Measurements from ENCODE around the gene BRAP. TPM values are rescaled to one million over a fixed set of nuclear protein-coding genes. Genes with fewer than 3 reads are reported as not detected.
"Not testable (repeated sequence)": the region's sequence is repeated elsewhere in the genome, so short reads cannot be mapped to it uniquely, and the experiment has no call there.

Gene BRAP
- total RNA-seq, 1 donor from 2014 or later = 26.5 TPM

- Histone ChIP-seq H4K20me1 (ENCODE audit: low read depth) (no peaks in the 10 kb centered on the region), H3F3A (ENCODE audit: low read depth) (no peaks in the 10 kb centered on the region), H3K27me3 (no peaks in the 10 kb centered on the region), H3K4me3 (no peak overlapping the region), H3K79me2 (ENCODE audit: low read depth) (no peaks in the 10 kb centered on the region), H3K4me1 (no peaks in the 10 kb centered on the region), H3K9ac (no peak overlapping the region), H3K27ac (no peak overlapping the region), H3K9me3 (ENCODE audit: low read depth) (no peaks in the 10 kb centered on the region), H2AFZ (replicated peaks) (no peak overlapping the region), H3K4me2 (no peak overlapping the region), H3K36me3 (no peaks in the 10 kb centered on the region)
- Mint-ChIP-seq H3K36me3 (peaks cover 4% of the 10 kb centered on the region), H3K27me3 (ENCODE audit: insufficient read depth, low read depth) (peaks cover 2% of the 10 kb centered on the region), H3K4me3 (no peak overlapping the region), H3K27ac (no peak overlapping the region), H3K9me3 (peaks cover 5% of the 10 kb centered on the region), H3K4me1 (peaks cover 10% of the 10 kb centered on the region)
- TF ChIP-seq EZH2phosphoT487 (IDR thresholded peaks at IDR 0.05) (no peak), CTCF (IDR thresholded peaks at IDR 0.05) (no peak), EZH2 (IDR thresholded peaks at IDR 0.05) (no peak)
- no peak for DNase-seq (ENCODE audit: low spot score)
Measured at GRCh38 chr12:111605911-111606766, 79.6 kb downstream of the BRAP start.

GRCh38 chr12:111602857-111603256 is 82.9 kb downstream of the BRAP start:
- not testable (repeated sequence) for H3K4me3 ChIP-seq; H3K36me3 ChIP-seq; H3K27me3 Mint-ChIP-seq (ENCODE audit: insufficient read depth, low read depth); H3K27me3 ChIP-seq; H3K4me3 Mint-ChIP-seq; H3K27ac Mint-ChIP-seq; DNase-seq (ENCODE audit: low spot score); H3K4me1 ChIP-seq; H2AFZ ChIP-seq (replicated peaks); H3K9me3 ChIP-seq (ENCODE audit: low read depth); H3K27ac ChIP-seq; H3K9me3 Mint-ChIP-seq; H4K20me1 ChIP-seq (ENCODE audit: low read depth); H3K36me3 Mint-ChIP-seq; H3K9ac ChIP-seq; H3K4me2 ChIP-seq
- H3K4me1 Mint-ChIP-seq = peaks cover 16% of the 10 kb centered on the region
- Histone ChIP-seq H3F3A (ENCODE audit: low read depth) (peaks cover 22% of the 10 kb centered on the region), H3K79me2 (ENCODE audit: low read depth) (peaks cover 18% of the 10 kb centered on the region)

- Mint-ChIP-seq H3K27ac (no peak overlapping the region), H3K27me3 (ENCODE audit: insufficient read depth, low read depth) (peaks cover 2% of the 10 kb centered on the region), H3K4me3 (no peak overlapping the region), H3K9me3 (peaks cover 5% of the 10 kb centered on the region), H3K36me3 (peaks cover 9% of the 10 kb centered on the region), H3K4me1 (peaks cover 13% of the 10 kb centered on the region)
- peaks cover 27% of the 10 kb centered on the region for H3F3A ChIP-seq (ENCODE audit: low read depth)
- H2AFZ ChIP-seq (replicated peaks) = no peak overlapping the region
- peaks cover 23% of the 10 kb centered on the region for H3K79me2 ChIP-seq (ENCODE audit: low read depth)
- H3K36me3 ChIP-seq = no peaks in the 10 kb centered on the region
- H3K27me3 ChIP-seq = no peaks in the 10 kb centered on the region
- no peak overlapping the region for H3K4me2 ChIP-seq
- DNase-seq (ENCODE audit: low spot score) = no peak
- no peak overlapping the region for H3K9ac ChIP-seq
- peaks cover 10% of the 10 kb centered on the region for H4K20me1 ChIP-seq (ENCODE audit: low read depth)
- no peak overlapping the region for H3K4me3 ChIP-seq
- TF ChIP-seq EZH2phosphoT487 (IDR thresholded peaks at IDR 0.05) (no peak), EZH2 (IDR thresholded peaks at IDR 0.05) (no peak), CTCF (IDR thresholded peaks at IDR 0.05) (no peak)
- no peaks in the 10 kb centered on the region for H3K9me3 ChIP-seq (ENCODE audit: low read depth)
- peaks cover 5% of the 10 kb centered on the region for H3K4me1 ChIP-seq
- no peak overlapping the region for H3K27ac ChIP-seq
Measured at GRCh38 chr12:111602348-111602747, 83.4 kb downstream of the BRAP start.

GRCh38 chr12:111600986-111601385 is 84.8 kb downstream of the BRAP start:
- H3K4me3 Mint-ChIP-seq; H3K27ac ChIP-seq; H3K9me3 ChIP-seq (ENCODE audit: low read depth); H3K9ac ChIP-seq; H3K27me3 ChIP-seq; H3K27me3 Mint-ChIP-seq (ENCODE audit: insufficient read depth, low read depth); DNase-seq (ENCODE audit: low spot score); H3K9me3 Mint-ChIP-seq; H3K4me3 ChIP-seq; H3K27ac Mint-ChIP-seq; H3K36me3 Mint-ChIP-seq; H2AFZ ChIP-seq (replicated peaks); H3K4me2 ChIP-seq; H3K36me3 ChIP-seq: not testable (repeated sequence)
- Histone ChIP-seq H3K4me1 (peaks cover 13% of the 10 kb centered on the region), H3F3A (ENCODE audit: low read depth) (peaks cover 37% of the 10 kb centered on the region), H3K79me2 (ENCODE audit: low read depth) (peaks cover 37% of the 10 kb centered on the region), H4K20me1 (ENCODE audit: low read depth) (peaks cover 24% of the 10 kb centered on the region)
- H3K4me1 Mint-ChIP-seq = peaks cover 15% of the 10 kb centered on the region

Measured in neural progenitor cell (in vitro differentiated cells).